HG03025 (cell line): ENCODE data around the gene SLC12A9.
A peak's percentile ranks its signal among the peaks of the same experiment; 100 is the strongest.

Source experiments
- ATAC-seq: cut with Tn5 transposase; IDR thresholded peaks from one replicate; pipeline ENCODE4 v1.9.1; 2021; ENCODE audit warnings: mild to moderate bottlenecking, moderate library complexity; ENCODE audit not compliant: unreplicated experiment, low FRiP score

SLC12A9 gene

GRCh38 chr7:100860702-100861615, 8.4 kb downstream of the SLC12A9 start:
- ATAC-seq, result no peak

- no peak for ATAC-seq
Observed at GRCh38 chr7:100861616-100861985, 9.1 kb downstream of the SLC12A9 start.

- ATAC-seq, result no peak
Observed at GRCh38 chr7:100863406-100863950, 11.0 kb downstream of the SLC12A9 start.

GRCh38 chr7:100864263-100864845, 11.8 kb downstream of the SLC12A9 start:
- ATAC-seq, result no peak

DNA sequence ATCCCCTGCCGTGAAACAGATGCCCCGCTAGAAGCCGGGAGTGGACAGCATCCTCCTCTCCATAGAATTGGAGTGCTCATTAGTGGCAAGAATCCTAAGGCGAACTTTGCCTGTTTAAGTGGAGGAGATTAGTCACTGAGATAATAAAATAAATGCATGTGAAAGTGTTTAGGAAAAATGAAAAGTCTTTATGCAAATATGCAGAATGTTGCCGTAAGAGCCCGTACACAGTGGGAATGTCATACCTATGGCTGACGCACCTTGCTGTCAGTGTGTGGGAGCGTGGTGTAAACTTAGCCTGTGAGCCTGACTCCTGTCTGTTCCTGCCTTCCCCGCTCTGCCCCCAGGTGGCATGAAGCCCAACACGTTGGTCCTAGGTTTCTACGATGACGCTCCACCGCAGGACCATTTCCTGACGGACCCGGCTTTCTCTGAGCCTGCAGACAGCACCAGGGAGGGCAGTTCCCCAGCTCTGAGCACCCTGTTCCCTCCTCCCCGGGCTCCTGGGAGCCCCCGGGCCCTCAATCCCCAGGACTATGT, 12.9 kb downstream of the SLC12A9 start:
- no peak for ATAC-seq

DNA sequence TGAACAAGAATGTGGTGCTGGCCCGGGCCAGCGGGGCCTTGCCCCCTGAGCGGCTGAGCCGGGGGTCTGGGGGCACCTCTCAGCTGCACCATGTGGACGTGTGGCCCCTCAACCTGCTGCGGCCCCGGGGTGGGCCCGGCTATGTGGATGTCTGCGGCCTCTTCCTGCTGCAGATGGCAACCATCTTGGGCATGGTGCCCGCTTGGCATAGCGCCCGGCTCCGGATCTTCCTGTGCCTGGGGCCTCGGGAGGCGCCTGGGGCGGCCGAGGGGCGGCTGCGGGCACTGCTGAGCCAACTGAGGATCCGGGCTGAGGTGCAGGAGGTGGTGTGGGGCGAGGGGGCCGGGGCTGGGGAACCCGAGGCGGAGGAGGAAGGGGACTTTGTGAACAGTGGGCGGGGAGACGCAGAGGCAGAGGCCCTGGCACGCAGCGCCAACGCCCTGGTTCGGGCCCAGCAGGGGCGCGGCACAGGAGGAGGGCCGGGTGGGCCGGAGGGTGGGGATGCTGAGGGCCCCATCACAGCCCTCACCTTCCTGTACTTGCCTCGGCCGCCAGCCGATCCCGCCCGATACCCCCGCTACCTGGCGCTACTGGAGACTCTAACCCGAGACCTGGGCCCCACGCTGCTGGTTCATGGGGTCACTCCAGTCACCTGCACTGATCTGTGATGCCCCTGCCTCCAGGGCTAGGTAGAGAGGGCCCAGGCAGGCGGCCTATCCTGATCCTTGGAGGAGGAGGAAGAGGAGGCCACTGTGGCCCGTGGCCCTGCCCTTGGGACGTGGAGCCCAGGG, 13.6 kb downstream of the SLC12A9 start:
- no peak for ATAC-seq

- ATAC-seq, result no peak
Observed at GRCh38 chr7:100866729-100867039, 14.2 kb downstream of the SLC12A9 start.

DNA sequence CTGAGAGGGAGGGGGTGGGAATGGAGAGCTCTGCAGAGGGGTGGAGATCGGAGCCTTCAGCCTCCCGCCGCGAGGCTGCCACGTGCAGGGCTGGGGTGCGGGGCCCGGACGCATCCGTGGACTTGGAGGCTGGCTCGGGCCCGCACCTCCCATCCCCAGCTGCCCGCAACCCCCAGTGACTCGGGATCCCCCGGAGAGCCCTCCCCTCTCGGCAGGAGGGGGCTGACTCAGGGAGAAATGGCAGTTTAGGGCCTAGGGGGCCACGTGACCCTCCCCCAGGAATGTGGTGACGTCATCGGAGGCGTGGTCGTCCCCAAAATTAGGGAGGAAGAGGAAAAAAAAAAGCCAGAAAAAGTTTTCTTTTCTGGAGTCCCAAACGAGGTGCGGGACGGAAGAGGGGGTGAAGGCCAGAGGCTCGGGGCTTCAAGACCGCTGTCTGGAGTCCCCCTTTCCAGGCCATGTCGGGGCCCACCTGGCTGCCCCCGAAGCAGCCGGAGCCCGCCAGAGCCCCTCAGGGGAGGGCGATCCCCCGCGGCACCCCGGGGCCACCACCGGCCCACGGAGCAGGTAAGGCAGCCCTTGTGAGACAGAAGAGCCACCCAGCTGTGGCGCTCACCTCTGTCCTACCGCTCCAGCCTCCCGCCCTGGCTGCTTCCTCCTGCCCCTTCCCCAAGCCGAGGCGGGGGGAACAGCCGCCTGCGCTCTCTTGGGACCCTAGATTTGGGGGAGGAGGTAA, 14.7 kb downstream of the SLC12A9 start, which contains the start of gene TRIP6:
TRIP6 (plus strand) TSS at position 348 of the 736 bp plus-strand sequence; CDS start at position 459, 111 bp downstream.
- ATAC-seq, result no peak

GRCh38 chr7:100867776-100868485, 15.4 kb downstream of the SLC12A9 start:
- ATAC-seq, result no peak

GRCh38 chr7:100873599-100874299, 21.2 kb downstream of the SLC12A9 start:
- ATAC-seq, result no peak

DNA sequence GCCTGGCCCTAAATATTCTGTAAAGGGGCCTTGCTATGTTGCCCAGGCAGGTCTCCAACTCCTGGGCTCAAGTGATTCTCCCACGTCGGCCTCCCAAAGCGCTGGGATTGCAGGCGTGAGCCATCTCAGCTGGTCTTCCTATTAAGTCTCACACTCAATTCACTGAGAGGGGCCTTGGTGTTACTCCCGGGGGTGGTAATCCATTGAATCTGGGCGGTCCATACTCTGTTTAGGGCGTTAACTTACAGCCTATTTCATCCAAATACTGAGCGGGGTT, 21.7 kb downstream of the SLC12A9 start:
- no peak for ATAC-seq

GRCh38 chr7:100874577-100875355, 22.3 kb downstream of the SLC12A9 start, which contains the start of gene SRRT:
Gene SRRT, plus strand, starts transcription at chr7:100875103. Its CDS starts 488 bp downstream, at chr7:100875591.
- peak; percentile 79 for ATAC-seq

- peak; percentile 31 for ATAC-seq
Observed at GRCh38 chr7:100875356-100875751, 22.8 kb downstream of the SLC12A9 start.

- ATAC-seq, result no peak
Observed at GRCh38 chr7:100878013-100878412, 25.5 kb downstream of the SLC12A9 start.

- ATAC-seq, result no peak
Observed at GRCh38 chr7:100878685-100879084, 26.2 kb downstream of the SLC12A9 start.

DNA sequence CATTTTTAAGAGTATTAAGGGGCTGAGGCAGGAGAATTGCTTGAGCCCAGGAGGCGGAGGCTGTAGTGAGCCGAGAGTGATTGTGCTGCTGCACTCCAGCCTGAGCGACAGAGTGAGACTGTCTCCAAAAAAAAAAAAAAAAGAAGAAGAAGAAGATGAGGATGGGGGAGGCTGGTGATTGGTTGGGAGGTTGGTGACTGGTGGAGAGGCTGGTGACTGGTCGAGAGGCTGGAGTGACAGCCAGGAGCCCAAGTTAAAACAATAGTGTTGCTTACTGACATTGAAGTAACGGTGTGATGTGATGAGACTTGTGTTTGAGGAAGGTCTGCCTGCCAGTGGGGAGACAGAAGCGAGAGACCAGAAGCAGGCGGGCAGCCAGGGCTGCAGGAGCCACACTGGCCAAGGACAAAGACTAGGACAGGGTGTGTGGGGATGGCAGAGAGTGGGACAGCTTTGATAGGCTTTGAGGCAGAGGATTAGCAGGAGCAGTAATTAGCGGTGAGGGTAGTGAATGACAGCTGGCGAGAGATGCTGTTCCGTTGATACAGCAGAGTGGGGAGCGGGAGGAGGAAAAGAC, 27.3 kb downstream of the SLC12A9 start:
- no peak for ATAC-seq

DNA sequence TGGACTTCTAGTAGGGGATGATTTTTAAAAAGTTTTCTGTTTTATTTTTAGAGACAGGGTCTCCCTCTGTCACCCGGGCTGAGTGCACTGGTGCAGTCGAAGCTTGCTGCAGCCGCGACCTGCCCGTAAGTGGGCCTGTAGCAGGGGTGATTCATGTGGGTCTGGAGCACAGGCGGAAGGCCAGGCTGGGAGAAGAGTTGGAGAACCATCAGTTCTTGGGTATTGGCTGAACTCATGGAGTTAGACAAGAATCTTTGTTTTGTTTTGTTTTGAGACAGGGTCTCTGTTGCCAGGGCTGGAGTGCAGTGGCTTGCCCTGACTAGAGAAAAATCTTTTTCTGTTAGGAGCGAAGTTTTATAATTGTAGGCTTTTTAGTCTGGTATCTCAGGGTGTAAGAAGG, 28.1 kb downstream of the SLC12A9 start:
- no peak for ATAC-seq

DNA sequence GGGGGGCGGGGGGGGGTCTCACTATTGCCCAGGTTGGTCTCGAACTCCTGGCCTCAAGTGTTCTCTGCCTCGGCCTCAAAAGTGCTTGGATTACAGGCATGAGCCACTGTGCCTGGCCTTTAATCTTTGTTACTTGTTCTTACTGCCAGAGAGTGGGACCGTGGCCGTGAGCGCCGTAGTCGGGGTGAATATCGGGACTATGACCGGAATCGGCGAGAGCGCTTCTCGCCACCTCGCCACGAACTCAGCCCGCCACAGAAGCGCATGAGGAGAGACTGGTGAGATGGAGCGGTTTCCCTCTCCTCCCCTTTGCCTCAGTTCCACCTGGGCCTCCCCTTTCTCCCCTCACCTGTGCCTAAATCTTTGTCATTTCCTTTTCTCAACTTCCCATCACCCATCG, 28.6 kb downstream of the SLC12A9 start:
- ATAC-seq, result no peak
